KMS-11 (cell line): ENCODE measurements around the gene KYAT1.

Experiments
- H2AFZ ChIP-seq: fragments of 200-600 bp; sonication (generic); 2 replicates; pipeline ENCODE4 v1.6.1; 2016; ENCODE audit warnings: antibody characterized with exemption, mixed run types, low read depth
- H3K27ac ChIP-seq: fragments of 200-600 bp; sonication (generic); 2 replicates; pipeline ENCODE4 v1.6.1; 2016; ENCODE audit warnings: mild to moderate bottlenecking, mixed run types
- H3K27me3 ChIP-seq: fragments of 200-600 bp; sonication (generic); 2 replicates; pipeline ENCODE4 v1.6.1; 2017; ENCODE audit warnings: mild to moderate bottlenecking, low read depth, mixed run types, moderate library complexity; ENCODE audit not compliant: insufficient read depth
- H3K36me3 ChIP-seq: fragments of 200-600 bp; sonication (generic); 2 replicates; pipeline ENCODE4 v1.6.1; 2017; ENCODE audit warnings: mild to moderate bottlenecking, mixed run types; ENCODE audit not compliant: insufficient read depth
- H3K4me1 ChIP-seq: fragments of 200-600 bp; sonication (generic); 2 replicates; pipeline ENCODE4 v1.6.1; 2016; ENCODE audit warnings: mild to moderate bottlenecking, low read depth, mixed run types; ENCODE audit not compliant: poor library complexity, severe bottlenecking
- H3K4me2 ChIP-seq: fragments of 200-600 bp; sonication (generic); 2 replicates; pipeline ENCODE4 v1.7.0; 2016; ENCODE audit warnings: mild to moderate bottlenecking, mixed run types
- H3K4me3 ChIP-seq: fragments of 200-600 bp; sonication (generic); IDR thresholded peaks from 2 replicates; pipeline ENCODE4 v1.6.1; 2017; ENCODE audit warnings: low read depth, low read length, mixed read lengths; ENCODE audit not compliant: insufficient read depth
- H3K79me2 ChIP-seq: fragments of 200-600 bp; sonication (generic); 2 replicates; pipeline ENCODE4 v1.6.1; 2016; ENCODE audit warnings: low read depth, mixed run types; ENCODE audit not compliant: insufficient read depth
- H3K9ac ChIP-seq: fragments of 200-600 bp; sonication (generic); 2 replicates; pipeline ENCODE4 v1.6.1; 2016; ENCODE audit warnings: mild to moderate bottlenecking, mixed run types
- H4K20me1 ChIP-seq: fragments of 200-600 bp; sonication (generic); 2 replicates; pipeline ENCODE4 v1.6.1; 2016; ENCODE audit warnings: mild to moderate bottlenecking, mixed run types; ENCODE audit not compliant: insufficient read depth
- TF ChIP-seq, protein P1 (sequence below): fragments of 200-600 bp; sonication (generic); conservative IDR thresholded peaks from 2 replicates; pipeline ENCODE4 v1.6.1; 2017; ENCODE audit warnings: low read depth, mild to moderate bottlenecking, antibody characterized with exemption, low read length, moderate library complexity, mixed read lengths

KYAT1 gene

DNA sequence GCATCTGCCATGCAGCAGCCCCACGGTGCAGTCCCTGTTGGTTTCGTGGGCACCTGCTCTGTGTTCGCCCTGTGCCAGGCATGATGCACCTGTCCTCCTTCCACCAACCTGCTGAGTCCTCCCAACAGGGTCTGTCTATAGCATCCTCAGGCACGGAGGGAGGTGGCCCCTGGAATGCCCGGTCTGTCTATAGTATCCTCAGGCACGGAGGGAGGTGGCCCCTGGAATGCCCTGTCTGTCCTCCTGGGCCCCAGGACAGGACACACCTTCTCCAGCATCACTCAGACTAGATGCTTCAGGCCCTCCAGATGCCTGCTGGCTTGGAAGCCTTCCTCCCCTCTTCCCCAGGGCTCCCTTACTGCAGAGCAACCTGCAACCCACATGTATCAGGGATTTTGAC is 29.2 kb upstream of the KYAT1 start:
- no peaks in the 10 kb centered on the region for H3K4me1 ChIP-seq
- TF ChIP-seq, protein P1, sequence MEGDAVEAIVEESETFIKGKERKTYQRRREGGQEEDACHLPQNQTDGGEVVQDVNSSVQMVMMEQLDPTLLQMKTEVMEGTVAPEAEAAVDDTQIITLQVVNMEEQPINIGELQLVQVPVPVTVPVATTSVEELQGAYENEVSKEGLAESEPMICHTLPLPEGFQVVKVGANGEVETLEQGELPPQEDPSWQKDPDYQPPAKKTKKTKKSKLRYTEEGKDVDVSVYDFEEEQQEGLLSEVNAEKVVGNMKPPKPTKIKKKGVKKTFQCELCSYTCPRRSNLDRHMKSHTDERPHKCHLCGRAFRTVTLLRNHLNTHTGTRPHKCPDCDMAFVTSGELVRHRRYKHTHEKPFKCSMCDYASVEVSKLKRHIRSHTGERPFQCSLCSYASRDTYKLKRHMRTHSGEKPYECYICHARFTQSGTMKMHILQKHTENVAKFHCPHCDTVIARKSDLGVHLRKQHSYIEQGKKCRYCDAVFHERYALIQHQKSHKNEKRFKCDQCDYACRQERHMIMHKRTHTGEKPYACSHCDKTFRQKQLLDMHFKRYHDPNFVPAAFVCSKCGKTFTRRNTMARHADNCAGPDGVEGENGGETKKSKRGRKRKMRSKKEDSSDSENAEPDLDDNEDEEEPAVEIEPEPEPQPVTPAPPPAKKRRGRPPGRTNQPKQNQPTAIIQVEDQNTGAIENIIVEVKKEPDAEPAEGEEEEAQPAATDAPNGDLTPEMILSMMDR: no peak
- no peaks in the 10 kb centered on the region for H3K27me3 ChIP-seq
- peaks cover 6% of the 10 kb centered on the region; the same call in 1 of the 2 replicates for H3K36me3 ChIP-seq
- no peak overlapping the region for H3K4me3 ChIP-seq
- no peaks in the 10 kb centered on the region for H4K20me1 ChIP-seq
- H3K79me2 ChIP-seq: no peaks in the 10 kb centered on the region
- H3K9ac ChIP-seq: no peak overlapping the region
- no peak overlapping the region for H2AFZ ChIP-seq
- H3K4me2 ChIP-seq: no peak overlapping the region
- H3K27ac ChIP-seq: no peak overlapping the region

DNA sequence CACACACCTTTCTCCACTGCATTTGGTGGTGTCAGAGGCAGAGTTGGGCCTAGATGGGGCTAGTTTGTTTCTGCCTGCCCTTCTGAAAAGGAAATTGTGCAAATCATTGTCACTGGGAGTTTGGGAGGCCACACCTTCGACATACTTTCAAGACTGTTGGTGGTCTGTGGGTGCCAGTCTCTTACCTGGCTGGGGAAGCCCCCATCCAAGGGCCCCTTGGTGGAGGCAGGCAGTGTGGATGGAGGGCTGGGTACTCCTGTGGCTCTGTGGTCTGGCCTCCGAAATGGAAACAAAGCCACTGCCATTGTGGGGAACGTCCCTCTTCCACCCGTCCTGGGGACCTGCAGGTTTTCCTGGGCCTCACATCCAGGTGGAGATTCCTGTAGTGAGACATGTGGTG is 28.1 kb upstream of the KYAT1 start:
- Histone ChIP-seq H3K36me3 (peaks cover 6% of the 10 kb centered on the region; the same call in 1 of the 2 replicates), H3K27me3 (no peaks in the 10 kb centered on the region), H3K27ac (no peak overlapping the region), H4K20me1 (no peaks in the 10 kb centered on the region), H3K4me3 (no peak overlapping the region), H3K9ac (no peak overlapping the region), H3K4me1 (no peaks in the 10 kb centered on the region), H3K4me2 (no peak overlapping the region), H3K79me2 (no peaks in the 10 kb centered on the region), H2AFZ (no peak overlapping the region)
- TF ChIP-seq, protein P1: no peak

DNA sequence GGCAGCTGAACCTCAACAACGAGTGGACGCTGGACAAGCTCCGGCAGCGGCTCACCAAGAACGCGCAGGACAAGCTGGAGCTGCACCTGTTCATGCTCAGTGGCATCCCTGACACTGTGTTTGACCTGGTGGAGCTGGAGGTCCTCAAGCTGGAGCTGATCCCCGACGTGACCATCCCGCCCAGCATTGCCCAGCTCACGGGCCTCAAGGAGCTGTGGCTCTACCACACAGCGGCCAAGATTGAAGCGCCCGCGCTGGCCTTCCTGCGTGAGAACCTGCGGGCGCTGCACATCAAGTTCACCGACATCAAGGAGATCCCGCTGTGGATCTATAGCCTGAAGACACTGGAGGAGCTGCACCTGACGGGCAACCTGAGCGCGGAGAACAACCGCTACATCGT is 26.6 kb upstream of the KYAT1 start:
- H3K4me1 ChIP-seq: no peaks in the 10 kb centered on the region
- H3K27me3 ChIP-seq: no peaks in the 10 kb centered on the region
- H3K79me2 ChIP-seq: no peaks in the 10 kb centered on the region
- H4K20me1 ChIP-seq: no peaks in the 10 kb centered on the region
- H3K4me3 ChIP-seq: no peak overlapping the region
- no peak overlapping the region for H3K4me2 ChIP-seq
- H2AFZ ChIP-seq: no peak overlapping the region
- TF ChIP-seq, protein P1: no peak
- no peak overlapping the region for H3K27ac ChIP-seq
- no peak overlapping the region for H3K9ac ChIP-seq
- peaks cover 6% of the 10 kb centered on the region; the same call in 1 of the 2 replicates for H3K36me3 ChIP-seq

DNA sequence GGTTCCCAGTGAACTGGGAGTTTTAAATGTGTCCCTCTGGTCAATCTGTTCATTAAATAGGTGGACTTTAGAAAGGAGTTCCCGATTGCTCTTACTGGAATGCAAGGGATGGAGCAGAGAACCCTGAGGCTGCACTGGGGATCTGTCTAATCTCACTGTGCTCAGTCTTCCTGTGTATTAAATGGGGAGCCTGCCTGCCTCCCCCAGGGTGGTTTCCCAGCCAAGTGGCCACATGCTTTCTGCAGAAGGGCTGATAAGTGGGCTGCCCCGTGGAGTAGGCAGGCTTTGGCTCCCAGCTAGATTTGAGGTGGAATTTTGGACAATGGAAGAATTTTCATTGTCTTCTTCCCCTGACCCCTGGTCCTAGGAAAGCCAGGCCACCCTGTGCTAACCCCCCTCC is 25.0 kb upstream of the KYAT1 start:
- no peak overlapping the region for H3K27ac ChIP-seq
- H3K4me3 ChIP-seq: no peak overlapping the region
- no peaks in the 10 kb centered on the region for H3K4me1 ChIP-seq
- H3K9ac ChIP-seq: no peak overlapping the region
- no peaks in the 10 kb centered on the region for H3K79me2 ChIP-seq
- H3K36me3 ChIP-seq: peaks cover 6% of the 10 kb centered on the region; the same call in 1 of the 2 replicates
- H4K20me1 ChIP-seq: no peaks in the 10 kb centered on the region
- no peak overlapping the region for H3K4me2 ChIP-seq
- H3K27me3 ChIP-seq: no peaks in the 10 kb centered on the region
- H2AFZ ChIP-seq: no peak overlapping the region
- TF ChIP-seq, protein P1: no peak

DNA sequence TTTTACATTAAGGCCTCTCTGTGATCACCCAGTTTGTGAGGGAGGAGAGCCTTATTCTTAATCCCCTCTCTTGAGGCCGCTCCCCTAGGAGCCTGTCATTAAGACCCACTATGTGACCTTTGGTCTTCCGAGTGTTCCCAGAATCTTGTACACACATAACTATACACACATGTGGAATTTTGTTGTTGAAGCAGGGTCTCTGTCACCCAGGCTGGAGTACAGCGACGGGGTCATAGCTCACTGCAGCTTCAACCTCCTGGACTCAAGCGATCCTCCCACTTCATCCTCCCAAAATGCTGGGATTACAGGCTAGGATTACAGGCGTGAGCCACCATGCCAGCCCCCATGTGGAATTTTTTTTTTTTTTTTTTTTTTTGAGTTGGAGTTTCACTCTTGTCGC is 24.2 kb upstream of the KYAT1 start:
- TF ChIP-seq, protein P1: no peak
- Histone ChIP-seq H3K4me1 (no peaks in the 10 kb centered on the region), H4K20me1 (no peaks in the 10 kb centered on the region), H3K36me3 (peaks cover 6% of the 10 kb centered on the region; the same call in 1 of the 2 replicates), H3K4me2 (no peak overlapping the region), H2AFZ (no peak overlapping the region), H3K9ac (no peak overlapping the region), H3K4me3 (no peak overlapping the region), H3K79me2 (no peaks in the 10 kb centered on the region), H3K27ac (no peak overlapping the region), H3K27me3 (no peaks in the 10 kb centered on the region)
